HEK293 (cell line): ENCODE data around the gene NRF1.

ENCODE experiments used
- KLF10 ChIP-seq: fragments of 450-650 bp; IDR thresholded peaks from 2 replicates; pipeline ENCODE4 v1.5.1; 2018; ENCODE audit warnings: missing biosample characterization, mild to moderate bottlenecking, missing genetic modification characterization
- ZNF266 ChIP-seq: fragments of 450-650 bp; formaldehyde crosslinking; IDR thresholded peaks from 2 replicates; pipeline ENCODE4 v1.5.1; 2016; ENCODE audit warnings: missing biosample characterization, missing genetic modification characterization, low read depth
- ZNF350 ChIP-seq: fragments of 450-650 bp; formaldehyde crosslinking; IDR thresholded peaks from 2 replicates; pipeline ENCODE4 v1.5.0; 2017; ENCODE audit warnings: missing biosample characterization, mild to moderate bottlenecking, missing genetic modification characterization

GRCh38 chr7:129797214-129797789 is 185.8 kb downstream of the NRF1 start:
- TF ChIP-seq ZNF266 (no peak), KLF10 (tag by site-specific recombination) (no peak), ZNF350 (no peak)
